SK-N-MC (cell line): ENCODE data around the gene LRRN4CL.

ENCODE experiments used
- EZH2 ChIP-seq: fragments of 200-600 bp; sonication (generic); IDR thresholded peaks from one replicate; pipeline ENCODE4 v1.6.1; 2017; ENCODE audit warnings: antibody characterized with exemption
- FOXP2 ChIP-seq: optimal IDR thresholded peaks from 2 replicates; pipeline ENCODE3; 2011; ENCODE audit warnings: mild to moderate bottlenecking, moderate library complexity; ENCODE audit not compliant: insufficient read depth; ENCODE audit errors: extremely low read length, control extremely low read depth
- POLR2AphosphoS5 ChIP-seq: IDR thresholded peaks from 2 replicates; pipeline ENCODE4 v1.6.1; 2012; ENCODE audit warnings: mild to moderate bottlenecking, low read depth, low read length, borderline replicate concordance

DNA sequence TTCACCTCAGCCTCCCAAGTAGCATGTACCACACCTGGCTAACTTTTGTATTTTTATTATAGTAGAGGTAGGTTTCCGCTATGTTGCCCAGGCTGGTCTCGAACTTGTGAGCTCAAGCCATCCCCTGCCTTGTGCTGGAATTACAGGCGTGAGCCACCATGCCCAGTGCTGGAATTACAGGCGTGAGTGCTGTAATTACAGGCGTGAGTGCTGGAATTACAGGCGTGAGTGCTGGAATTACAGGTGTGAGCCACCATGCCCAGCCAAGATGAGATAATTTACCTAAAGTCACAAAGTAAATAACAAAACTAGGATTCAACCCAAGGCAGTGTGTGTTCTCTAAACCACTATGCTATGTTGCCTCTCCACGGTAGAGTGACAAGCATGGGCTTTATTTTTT lies 6.8 kb downstream of the LRRN4CL start:
- TF ChIP-seq EZH2 = no peak
- no peak for TF ChIP-seq POLR2AphosphoS5
- no peak for TF ChIP-seq FOXP2
